ENCODE data around the gene ZNF275.

DNA sequence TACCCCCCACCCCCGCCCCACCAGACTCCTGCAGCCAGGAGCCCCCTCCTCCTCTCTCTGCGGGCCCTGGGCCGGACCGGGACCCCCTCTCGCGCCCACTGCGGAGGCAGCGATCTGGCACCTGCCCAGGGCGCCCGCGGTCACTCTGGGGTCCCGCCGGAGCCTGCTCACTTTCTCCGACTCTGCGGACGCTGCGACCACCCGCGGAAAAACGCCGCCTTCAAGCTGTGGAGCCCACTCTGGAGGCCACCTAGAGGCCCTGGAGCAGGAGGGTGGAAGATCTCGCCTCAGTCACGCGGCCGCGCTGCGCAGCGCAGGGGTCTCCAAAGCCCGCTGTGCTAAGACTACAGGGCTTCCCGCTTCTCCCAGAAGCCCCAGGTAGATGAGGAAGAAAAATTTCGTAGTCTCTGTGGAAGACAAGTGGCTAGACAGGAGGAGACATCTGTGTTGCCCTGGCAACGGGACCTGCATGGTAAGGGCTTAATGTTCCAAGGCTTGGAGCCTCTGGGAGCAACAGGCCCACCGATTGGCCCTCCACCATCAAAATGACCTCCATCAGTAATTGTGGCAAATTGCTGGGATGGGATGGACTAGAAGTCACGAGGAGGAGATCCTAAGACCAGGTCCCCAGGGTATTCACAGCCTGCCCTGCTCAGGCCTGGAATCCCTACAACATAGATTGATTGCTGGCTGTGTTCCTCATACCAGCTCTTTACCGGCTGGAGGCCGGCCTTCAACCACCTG lies 12.4 kb upstream of the ZNF275 start, which contains the start of gene PNMA6F:
- TF ChIP-seq BACH2 (CRISPR knock-in tag; IDR thresholded peaks at IDR 0.05; ENCODE audit: borderline replicate concordance) = no peak
- TF ChIP-seq, protein P1, sequence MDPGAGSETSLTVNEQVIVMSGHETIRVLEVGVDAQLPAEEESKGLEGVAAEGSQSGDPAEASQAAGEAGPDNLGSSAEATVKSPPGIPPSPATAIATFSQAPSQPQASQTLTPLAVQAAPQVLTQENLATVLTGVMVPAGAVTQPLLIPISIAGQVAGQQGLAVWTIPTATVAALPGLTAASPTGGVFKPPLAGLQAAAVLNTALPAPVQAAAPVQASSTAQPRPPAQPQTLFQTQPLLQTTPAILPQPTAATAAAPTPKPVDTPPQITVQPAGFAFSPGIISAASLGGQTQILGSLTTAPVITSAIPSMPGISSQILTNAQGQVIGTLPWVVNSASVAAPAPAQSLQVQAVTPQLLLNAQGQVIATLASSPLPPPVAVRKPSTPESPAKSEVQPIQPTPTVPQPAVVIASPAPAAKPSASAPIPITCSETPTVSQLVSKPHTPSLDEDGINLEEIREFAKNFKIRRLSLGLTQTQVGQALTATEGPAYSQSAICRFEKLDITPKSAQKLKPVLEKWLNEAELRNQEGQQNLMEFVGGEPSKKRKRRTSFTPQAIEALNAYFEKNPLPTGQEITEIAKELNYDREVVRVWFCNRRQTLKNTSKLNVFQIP (CRISPR knock-in tag; IDR thresholded peaks at IDR 0.05; ENCODE audit: borderline replicate concordance, low read depth) = no peak
